Limb (tissue), 2 donors: Measurements from ENCODE around the gene MEIOC.

Source experiments
- DNase-seq, 2 donors: peaks; one replicate each; pipeline ENCODE4 v3.0.0-alpha.2; 2016; ENCODE audit errors: extremely low spot score in 2 of 2

The MEIOC gene

DNA sequence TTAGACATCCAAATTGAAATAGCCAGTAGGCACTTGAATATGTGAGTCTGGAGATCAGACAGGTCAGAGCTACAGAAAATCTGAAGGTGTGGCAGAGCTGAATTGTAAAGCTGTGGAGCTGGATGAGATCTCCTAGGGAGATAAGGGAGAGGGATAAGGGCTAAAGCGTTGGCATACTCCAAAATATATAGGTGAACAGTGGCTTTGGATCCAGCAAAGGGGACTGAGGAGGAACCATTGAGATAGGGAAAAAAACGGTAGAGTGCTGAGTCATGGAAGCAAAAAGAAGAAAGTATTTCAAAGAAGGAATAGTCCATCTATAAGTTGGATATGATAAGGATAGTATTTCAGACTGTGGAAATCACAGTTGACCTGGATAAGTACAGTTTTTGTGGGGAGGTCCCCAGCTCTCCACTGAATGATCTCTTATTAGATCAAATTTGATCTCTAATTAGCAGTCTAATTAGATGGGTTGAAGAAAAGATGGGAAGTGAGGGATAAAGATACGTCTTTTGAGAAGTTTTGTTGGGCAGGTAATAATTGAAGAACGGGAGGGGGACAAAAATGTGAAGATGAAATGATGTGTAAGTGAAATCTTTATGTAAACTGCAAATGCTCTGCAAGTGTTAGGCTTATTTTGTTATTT is 51.6 kb downstream of the MEIOC start:
- DNase-seq, result no peak

- peak; percentile 89 to 91 for DNase-seq
Observed at GRCh38 chr17:44708401-44709263, 52.4 kb downstream of the MEIOC start, which contains the start of gene DBF4B. Gene DBF4B (plus strand): TSS chr17:44708665. CDS start chr17:44708821, 156 bp downstream.

DNA sequence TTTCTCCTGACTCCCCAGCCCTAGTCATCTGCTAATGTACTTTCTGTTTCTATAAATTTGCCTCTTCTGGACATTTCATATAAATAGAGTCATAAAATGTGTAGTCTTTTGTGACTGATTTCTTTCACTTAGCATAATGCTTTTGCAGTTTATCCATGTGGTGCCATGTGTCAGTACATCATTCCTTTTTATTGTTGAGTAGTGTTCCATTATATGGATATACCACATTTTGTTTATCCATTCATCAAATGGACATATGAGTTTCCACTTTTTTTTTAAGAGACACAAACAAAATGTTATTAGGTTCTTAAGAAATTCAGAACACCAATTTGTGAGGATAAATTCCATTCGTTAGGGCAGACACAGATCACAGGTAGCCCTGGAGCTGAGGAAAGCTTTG is 63.2 kb downstream of the MEIOC start:
- no peak for DNase-seq

DNA sequence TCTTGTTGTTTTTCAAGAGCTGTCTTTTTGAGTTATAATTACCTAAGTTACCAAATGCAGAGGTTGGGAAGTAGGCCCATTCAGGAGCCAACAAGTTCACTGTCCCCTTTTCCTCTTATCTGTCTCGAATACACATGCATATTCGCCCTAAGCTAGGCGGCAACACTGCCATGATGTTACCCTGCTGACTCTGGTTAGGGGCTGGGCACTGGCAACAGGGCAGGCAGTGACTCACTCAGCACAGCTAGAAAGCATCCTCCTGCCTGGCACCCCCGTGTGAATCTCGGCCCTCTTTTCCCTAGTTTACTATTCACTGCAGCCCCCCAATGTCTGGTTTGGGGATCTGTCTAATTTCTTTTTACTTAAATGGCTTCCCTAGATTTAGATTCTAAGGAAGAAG is 66.0 kb downstream of the MEIOC start:
- DNase-seq, result no peak
